Measurements from ENCODE around the gene HOXD12.

- TF ChIP-seq CTCF (IDR thresholded peaks at IDR 0.05) (peak in 2 of 5 experiments; percentile 14 to 15), POLR2A (IDR thresholded peaks at IDR 0.05) (no peak)
Observed at GRCh38 chr2:176118601-176119339, 19.2 kb downstream of the HOXD12 start.
